Astrocyte (in vitro differentiated cells and primary cell): Measurements from ENCODE around the gene GOSR1. TPM values are rescaled to one million over a fixed set of nuclear protein-coding genes. Genes with fewer than 3 reads are reported as not detected.
"Not testable (repeated sequence)": the region's sequence is repeated elsewhere in the genome, so short reads cannot be mapped to it uniquely, and the experiment has no call there.

ENCODE experiments used
- DNase-seq: peaks from one replicate; pipeline ENCODE4 v3.0.0-alpha.2; 2010; ENCODE audit warnings: low read depth
- FAIRE-seq: peaks from 2 replicates; lab custom pipeline; 2011; peaks lifted over from hg19 to GRCh38; lab: Jason Lieb, UNC
- H2AFZ ChIP-seq: 2 replicates; pipeline ENCODE4 v1.6.0; 2012; ENCODE audit warnings: low read depth, low read length, inconsistent platforms
- H3K27ac ChIP-seq: 2 replicates; pipeline ENCODE4 v1.5.1; 2011; ENCODE audit warnings: low read depth, low read length, inconsistent platforms
- H3K27me3 ChIP-seq: 2 replicates; pipeline ENCODE4 v1.6.0; 2011; ENCODE audit warnings: low read length, inconsistent platforms; ENCODE audit not compliant: insufficient read depth
- H3K36me3 ChIP-seq: 2 replicates; pipeline ENCODE4 v1.5.1; 2011; ENCODE audit warnings: low read length, inconsistent platforms; ENCODE audit not compliant: insufficient read depth
- H3K4me1 ChIP-seq: 2 replicates; pipeline ENCODE4 v1.5.1; 2011; ENCODE audit warnings: low read length, inconsistent platforms; ENCODE audit not compliant: insufficient read depth
- H3K4me2 ChIP-seq: 2 replicates; pipeline ENCODE4 v1.6.0; 2012; ENCODE audit warnings: low read length, inconsistent platforms
- H3K4me3 ChIP-seq: 2 replicates; pipeline ENCODE4 v1.5.1; 2011; ENCODE audit warnings: low read depth, mild to moderate bottlenecking, low read length, inconsistent platforms; ENCODE audit not compliant: insufficient read depth
- H3K79me2 ChIP-seq: 2 replicates; pipeline ENCODE4 v1.6.0; 2012; ENCODE audit warnings: mild to moderate bottlenecking, low read length, inconsistent platforms; ENCODE audit not compliant: insufficient read depth
- H3K9ac ChIP-seq: 2 replicates; pipeline ENCODE4 v1.6.0; 2012; ENCODE audit warnings: mild to moderate bottlenecking, low read length, inconsistent platforms
- H3K9me3 ChIP-seq: 2 replicates; pipeline ENCODE4 v1.5.1; 2012; ENCODE audit warnings: low read depth, mild to moderate bottlenecking, low read length, inconsistent platforms; ENCODE audit not compliant: insufficient read depth
- H4K20me1 ChIP-seq: 2 replicates; pipeline ENCODE4 v1.6.0; 2012; ENCODE audit warnings: low read length, inconsistent platforms; ENCODE audit not compliant: insufficient read depth
- H3K27ac Mint-ChIP-seq: one replicate; pipeline ENCODE4 v1.8.0; 2021; ENCODE audit warnings: mild to moderate bottlenecking, mixed read lengths; ENCODE audit not compliant: unreplicated experiment
- H3K27me3 Mint-ChIP-seq: one replicate; pipeline ENCODE4 v1.8.0; 2021; ENCODE audit warnings: low read depth, mixed read lengths; ENCODE audit not compliant: unreplicated experiment
- H3K36me3 Mint-ChIP-seq: one replicate; pipeline ENCODE4 v1.8.0; 2021; ENCODE audit warnings: low read depth, mixed read lengths; ENCODE audit not compliant: unreplicated experiment
- H3K4me1 Mint-ChIP-seq: one replicate; pipeline ENCODE4 v1.8.0; 2021; ENCODE audit warnings: low read depth, mixed read lengths; ENCODE audit not compliant: unreplicated experiment
- H3K4me3 Mint-ChIP-seq: one replicate; pipeline ENCODE4 v1.8.0; 2021; ENCODE audit warnings: mild to moderate bottlenecking, moderate library complexity, mixed read lengths; ENCODE audit not compliant: unreplicated experiment
- H3K9me3 Mint-ChIP-seq: one replicate; pipeline ENCODE4 v1.8.0; 2021; ENCODE audit warnings: mild to moderate bottlenecking, mixed read lengths; ENCODE audit not compliant: unreplicated experiment
- CTCF ChIP-seq: IDR thresholded peaks from 2 replicates; pipeline ENCODE4 v1.5.1; 2011; ENCODE audit warnings: low read depth, mild to moderate bottlenecking, inconsistent platforms, low read length, moderate library complexity; ENCODE audit not compliant: insufficient read depth
- EZH2 ChIP-seq: IDR thresholded peaks from 2 replicates; pipeline ENCODE4 v1.6.1; 2012; ENCODE audit warnings: mild to moderate bottlenecking, low read length, inconsistent platforms; ENCODE audit not compliant: insufficient read depth
- total RNA-seq: library from RNA; stranded (reverse); gene quantifications from 2 replicates; pipeline ENCODE4 v1.2.1, GENCODE V29; 2021

Gene GOSR1
- total RNA-seq, 1 donor from 2014 or later = 49.3 TPM

- Histone ChIP-seq H4K20me1 (peaks cover 4% of the 10 kb centered on the region), H3K27ac (no peak overlapping the region), H3K4me2 (no peak overlapping the region), H3K9me3 (no peaks in the 10 kb centered on the region), H3K4me1 (peaks cover 17% of the 10 kb centered on the region), H3K9ac (no peak overlapping the region), H3K36me3 (peaks cover 13% of the 10 kb centered on the region), H3K4me3 (no peak overlapping the region), H3K27me3 (no peaks in the 10 kb centered on the region), H3K79me2 (peaks cover 17% of the 10 kb centered on the region), H2AFZ (no peak overlapping the region)
- Mint-ChIP-seq H3K4me3 (no peak overlapping the region), H3K36me3 (peaks cover 19% of the 10 kb centered on the region), H3K27ac (peak overlapping the region; percentile 63), H3K4me1 (peaks cover 35% of the 10 kb centered on the region), H3K9me3 (peaks cover 3% of the 10 kb centered on the region), H3K27me3 (no peaks in the 10 kb centered on the region)
- DNase-seq (no peak), FAIRE-seq (no peak)
- TF ChIP-seq CTCF (no peak), EZH2 (no peak)
Measured at GRCh38 chr17:30521766-30522165, 44.6 kb downstream of the GOSR1 start.

GRCh38 chr17:30523236-30523635, 46.0 kb downstream of the GOSR1 start:
- not testable (repeated sequence) for H3K4me3 Mint-ChIP-seq, H3K27ac ChIP-seq, H3K4me3 ChIP-seq, H3K27me3 ChIP-seq, H3K4me2 ChIP-seq, H2AFZ ChIP-seq, H3K27ac Mint-ChIP-seq, H4K20me1 ChIP-seq, FAIRE-seq, H3K9me3 ChIP-seq, H3K27me3 Mint-ChIP-seq, H3K9ac ChIP-seq, DNase-seq, H3K9me3 Mint-ChIP-seq
- Mint-ChIP-seq H3K36me3 (peaks cover 19% of the 10 kb centered on the region), H3K4me1 (peaks cover 35% of the 10 kb centered on the region)
- H3K79me2 ChIP-seq = peaks cover 17% of the 10 kb centered on the region
- H3K36me3 ChIP-seq = peaks cover 13% of the 10 kb centered on the region
- H3K4me1 ChIP-seq = peaks cover 17% of the 10 kb centered on the region

GRCh38 chr17:30524847-30525246, 47.6 kb downstream of the GOSR1 start:
- H3K4me1 ChIP-seq = peaks cover 11% of the 10 kb centered on the region
- Mint-ChIP-seq H3K4me3 (no peak overlapping the region), H3K27ac (no peak overlapping the region), H3K9me3 (peaks cover 3% of the 10 kb centered on the region), H3K4me1 (peaks cover 26% of the 10 kb centered on the region), H3K27me3 (no peaks in the 10 kb centered on the region), H3K36me3 (peaks cover 19% of the 10 kb centered on the region)
- H4K20me1 ChIP-seq = peaks cover 4% of the 10 kb centered on the region
- no peak overlapping the region for H3K4me3 ChIP-seq
- no peak overlapping the region for H3K27ac ChIP-seq
- H3K9ac ChIP-seq = no peak overlapping the region
- DNase-seq (peak; percentile 41), FAIRE-seq (peak; percentile 82)
- H3K36me3 ChIP-seq = peaks cover 13% of the 10 kb centered on the region
- H3K4me2 ChIP-seq = no peak overlapping the region
- TF ChIP-seq CTCF = no peak
- TF ChIP-seq EZH2 = no peak
- H2AFZ ChIP-seq = no peak overlapping the region
- H3K79me2 ChIP-seq = peaks cover 14% of the 10 kb centered on the region
- no peaks in the 10 kb centered on the region for H3K27me3 ChIP-seq
- H3K9me3 ChIP-seq = no peaks in the 10 kb centered on the region
